ENCODE data around the gene CLUH. TPM values are rescaled to one million over a fixed set of nuclear protein-coding genes. Genes with fewer than 3 reads are reported as not detected.
"Not testable (repeated sequence)": the region's sequence is repeated elsewhere in the genome, so short reads cannot be mapped to it uniquely, and the experiment has no call there.

Gene CLUH
- polyA plus RNA-seq, 2 of the 4 experiments (the other 2 are of a cell fraction) = 23.6 to 93.1 TPM

DNA sequence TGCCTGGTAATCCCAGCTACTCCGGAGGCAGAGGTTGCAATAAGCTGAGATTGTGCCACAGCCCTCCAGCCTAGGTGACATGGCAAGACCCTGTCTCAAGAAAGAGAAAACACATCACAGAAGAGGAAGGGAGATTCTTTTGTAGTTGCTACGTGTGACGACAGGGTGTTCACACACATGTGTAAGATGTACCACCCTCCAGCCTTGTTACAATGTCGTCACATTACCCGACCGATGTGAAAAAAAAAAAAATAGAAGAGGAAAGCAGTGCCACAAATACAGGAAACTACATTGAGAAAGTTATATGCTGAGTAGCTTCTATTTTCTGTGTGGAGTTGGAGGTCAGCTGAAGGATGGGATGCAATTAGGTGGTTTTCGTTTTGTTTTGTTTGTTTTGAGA lies 56.0 kb downstream of the CLUH start:
- ChIA-PET CTCF (interaction anchor here (0.6 to 2.1 kb wide), 3 partner anchors 24 to 1109 kb away, joined by 3 to 6 read pairs (median 5); no protein-coding TSS in a partner anchor), POLR2A (no interaction called here)
- ATAC-seq = no peak

DNA sequence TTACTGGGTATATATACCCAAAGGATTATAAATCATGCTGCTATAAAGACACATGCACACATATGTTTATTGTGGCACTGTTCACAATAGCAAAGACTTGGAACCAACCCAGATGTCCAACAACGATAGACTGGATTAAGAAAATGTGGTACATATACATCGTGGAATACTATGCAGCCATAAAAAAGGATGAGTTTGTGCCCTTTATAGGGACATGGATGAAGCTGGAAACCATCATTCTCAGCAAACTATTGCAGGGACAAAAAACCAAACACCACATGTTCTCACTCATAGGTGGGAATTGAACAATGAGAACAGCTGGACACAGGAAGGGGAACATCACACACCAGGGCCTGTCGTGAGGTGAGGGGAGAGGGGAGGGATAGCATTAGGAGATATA lies 58.7 kb downstream of the CLUH start:
- TF ChIP-seq HDAC2 (IDR thresholded peaks at IDR 0.05) (0 out of 2 replicates have a peak, but pooled peaks have one; percentile 37), FOSB (CRISPR knock-in tag; IDR thresholded peaks at IDR 0.05) (peak; percentile 39; the same call in 1 of the 2 replicates)
- H3K4me3 ChIP-seq; H3K4me2 ChIP-seq; POLR2A ChIA-PET; DNase-seq (ENCODE audit: low read depth in 1 of 2, low spot score in 1 of 2); FAIRE-seq; H3K9me3 ChIP-seq; H3K27ac ChIP-seq; ATAC-seq: not testable (repeated sequence)
- CTCF ChIA-PET = interaction anchor here (0.6 to 0.7 kb wide), 2 partner anchors 33 to 169 kb away, joined by 3 read pairs; no protein-coding TSS in a partner anchor
- H3K4me1 ChIP-seq = peaks cover 15% of the 10 kb centered on the region
- 84% methylated on average over 3 of the region's 3 CpGs for WGBS (ENCODE audit: missing lambda C conversion rate)

More for the DNA sequence above, 56.0 kb downstream of the CLUH start:
- DNase-seq (ENCODE audit: low read depth in 1 of 2, low spot score in 1 of 2) (no peak), FAIRE-seq (no peak)
- TF ChIP-seq CHD2 (IDR thresholded peaks at IDR 0.05; ENCODE audit: low read length, partially characterized antibody) = no peak
- no peak for TF ChIP-seq SREBF2 (IDR thresholded peaks at IDR 0.05)
- TF ChIP-seq JUN (IDR thresholded peaks at IDR 0.05) = no peak
- no peak overlapping the region for H3K4me2 ChIP-seq
- 79% methylated on average over 7 of the region's 7 CpGs for WGBS (ENCODE audit: missing lambda C conversion rate)
- peaks cover 16% of the 10 kb centered on the region for H3K4me1 ChIP-seq
- no peak overlapping the region for H3K4me3 ChIP-seq
- no peaks in the 10 kb centered on the region for H3K9me3 ChIP-seq
- H3K27ac ChIP-seq = no peak overlapping the region

DNA sequence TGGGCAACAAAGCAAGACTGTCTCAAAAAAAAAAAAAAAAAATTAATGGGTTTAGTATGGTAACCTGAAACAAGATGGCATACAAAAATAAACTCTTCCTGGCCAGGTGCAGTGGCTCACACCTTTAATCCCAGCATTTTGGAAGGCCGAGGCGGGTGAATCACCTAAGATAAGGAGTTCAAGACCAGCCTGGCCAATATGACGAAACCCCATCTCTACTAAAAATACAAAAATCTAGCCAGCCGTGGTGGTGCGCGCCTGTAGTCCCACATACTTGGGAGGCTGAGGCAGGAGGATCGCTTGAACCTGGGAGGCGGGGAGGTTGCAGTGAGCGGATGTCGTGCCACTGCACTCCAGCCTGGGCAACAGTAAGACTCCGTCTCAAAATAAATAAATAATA lies 62.4 kb downstream of the CLUH start:
- no peak for FAIRE-seq
- DNase-seq (ENCODE audit: low read depth in 1 of 2, low spot score in 1 of 2) = no peak
- peaks cover 13% of the 10 kb centered on the region for H3K4me1 ChIP-seq
- WGBS (ENCODE audit: missing lambda C conversion rate) = 95% methylated on average over 11 of the region's 11 CpGs
- no peaks in the 10 kb centered on the region for H3K9me3 ChIP-seq
- TF ChIP-seq HDAC2 (IDR thresholded peaks at IDR 0.05) (no peak), PHF8 (IDR thresholded peaks at IDR 0.05; ENCODE audit: borderline replicate concordance, low read depth) (no peak), TP53 (CRISPR knock-in tag; IDR thresholded peaks at IDR 0.05) (no peak), CHD4 (IDR thresholded peaks at IDR 0.05; ENCODE audit: borderline replicate concordance) (no peak), JUN (IDR thresholded peaks at IDR 0.05) (no peak), HOXB5 (CRISPR knock-in tag; IDR thresholded peaks at IDR 0.05) (no peak), FOSB (CRISPR knock-in tag; IDR thresholded peaks at IDR 0.05) (no peak), KDM1A (IDR thresholded peaks at IDR 0.05; ENCODE audit: low read depth) (no peak), RNF2 (IDR thresholded peaks at IDR 0.05; ENCODE audit: borderline replicate concordance, low read depth) (no peak), FOSL2 (IDR thresholded peaks at IDR 0.05) (no peak), FOSL2 (CRISPR knock-in tag; IDR thresholded peaks at IDR 0.05) (no peak), ZFP36 (IDR thresholded peaks at IDR 0.05; ENCODE audit: borderline replicate concordance, partially characterized antibody) (no peak), NPAS2 (CRISPR knock-in tag; IDR thresholded peaks at IDR 0.05; ENCODE audit: borderline replicate concordance) (no peak), ZC3H11A (IDR thresholded peaks at IDR 0.05) (no peak), POLR2AphosphoS2 (conservative IDR thresholded peaks at IDR 0.05; ENCODE audit: low read length) (no peak), JUNB (IDR thresholded peaks at IDR 0.05) (no peak)
- TF ChIP-seq, protein P1, sequence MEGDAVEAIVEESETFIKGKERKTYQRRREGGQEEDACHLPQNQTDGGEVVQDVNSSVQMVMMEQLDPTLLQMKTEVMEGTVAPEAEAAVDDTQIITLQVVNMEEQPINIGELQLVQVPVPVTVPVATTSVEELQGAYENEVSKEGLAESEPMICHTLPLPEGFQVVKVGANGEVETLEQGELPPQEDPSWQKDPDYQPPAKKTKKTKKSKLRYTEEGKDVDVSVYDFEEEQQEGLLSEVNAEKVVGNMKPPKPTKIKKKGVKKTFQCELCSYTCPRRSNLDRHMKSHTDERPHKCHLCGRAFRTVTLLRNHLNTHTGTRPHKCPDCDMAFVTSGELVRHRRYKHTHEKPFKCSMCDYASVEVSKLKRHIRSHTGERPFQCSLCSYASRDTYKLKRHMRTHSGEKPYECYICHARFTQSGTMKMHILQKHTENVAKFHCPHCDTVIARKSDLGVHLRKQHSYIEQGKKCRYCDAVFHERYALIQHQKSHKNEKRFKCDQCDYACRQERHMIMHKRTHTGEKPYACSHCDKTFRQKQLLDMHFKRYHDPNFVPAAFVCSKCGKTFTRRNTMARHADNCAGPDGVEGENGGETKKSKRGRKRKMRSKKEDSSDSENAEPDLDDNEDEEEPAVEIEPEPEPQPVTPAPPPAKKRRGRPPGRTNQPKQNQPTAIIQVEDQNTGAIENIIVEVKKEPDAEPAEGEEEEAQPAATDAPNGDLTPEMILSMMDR (IDR thresholded peaks at IDR 0.05) = no peak
- TF ChIP-seq, protein P2, sequence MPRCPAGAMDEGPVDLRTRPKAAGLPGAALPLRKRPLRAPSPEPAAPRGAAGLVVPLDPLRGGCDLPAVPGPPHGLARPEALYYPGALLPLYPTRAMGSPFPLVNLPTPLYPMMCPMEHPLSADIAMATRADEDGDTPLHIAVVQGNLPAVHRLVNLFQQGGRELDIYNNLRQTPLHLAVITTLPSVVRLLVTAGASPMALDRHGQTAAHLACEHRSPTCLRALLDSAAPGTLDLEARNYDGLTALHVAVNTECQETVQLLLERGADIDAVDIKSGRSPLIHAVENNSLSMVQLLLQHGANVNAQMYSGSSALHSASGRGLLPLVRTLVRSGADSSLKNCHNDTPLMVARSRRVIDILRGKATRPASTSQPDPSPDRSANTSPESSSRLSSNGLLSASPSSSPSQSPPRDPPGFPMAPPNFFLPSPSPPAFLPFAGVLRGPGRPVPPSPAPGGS (IDR thresholded peaks at IDR 0.05) = no peak
- TF ChIP-seq, protein P3, sequence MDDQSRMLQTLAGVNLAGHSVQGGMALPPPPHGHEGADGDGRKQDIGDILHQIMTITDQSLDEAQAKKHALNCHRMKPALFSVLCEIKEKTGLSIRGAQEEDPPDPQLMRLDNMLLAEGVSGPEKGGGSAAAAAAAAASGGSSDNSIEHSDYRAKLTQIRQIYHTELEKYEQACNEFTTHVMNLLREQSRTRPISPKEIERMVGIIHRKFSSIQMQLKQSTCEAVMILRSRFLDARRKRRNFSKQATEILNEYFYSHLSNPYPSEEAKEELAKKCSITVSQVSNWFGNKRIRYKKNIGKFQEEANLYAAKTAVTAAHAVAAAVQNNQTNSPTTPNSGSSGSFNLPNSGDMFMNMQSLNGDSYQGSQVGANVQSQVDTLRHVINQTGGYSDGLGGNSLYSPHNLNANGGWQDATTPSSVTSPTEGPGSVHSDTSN (IDR thresholded peaks at IDR 0.05) = no peak
- TF ChIP-seq, protein P4, sequence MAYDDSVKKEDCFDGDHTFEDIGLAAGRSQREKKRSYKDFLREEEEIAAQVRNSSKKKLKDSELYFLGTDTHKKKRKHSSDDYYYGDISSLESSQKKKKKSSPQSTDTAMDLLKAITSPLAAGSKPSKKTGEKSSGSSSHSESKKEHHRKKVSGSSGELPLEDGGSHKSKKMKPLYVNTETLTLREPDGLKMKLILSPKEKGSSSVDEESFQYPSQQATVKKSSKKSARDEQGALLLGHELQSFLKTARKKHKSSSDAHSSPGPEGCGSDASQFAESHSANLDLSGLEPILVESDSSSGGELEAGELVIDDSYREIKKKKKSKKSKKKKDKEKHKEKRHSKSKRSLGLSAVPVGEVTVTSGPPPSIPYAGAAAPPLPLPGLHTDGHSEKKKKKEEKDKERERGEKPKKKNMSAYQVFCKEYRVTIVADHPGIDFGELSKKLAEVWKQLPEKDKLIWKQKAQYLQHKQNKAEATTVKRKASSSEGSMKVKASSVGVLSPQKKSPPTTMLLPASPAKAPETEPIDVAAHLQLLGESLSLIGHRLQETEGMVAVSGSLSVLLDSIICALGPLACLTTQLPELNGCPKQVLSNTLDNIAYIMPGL (CRISPR knock-in tag; IDR thresholded peaks at IDR 0.05; ENCODE audit: borderline replicate concordance) = no peak
- no peak overlapping the region for H3K4me3 ChIP-seq
- ChIA-PET POLR2A (no interaction called here), CTCF (interaction anchor here (1.2 kb wide), 1 partner anchor 160 kb away, joined by 3 read pairs; no protein-coding TSS in a partner anchor)
- H3K4me2 ChIP-seq = no peak overlapping the region
- no peak for ATAC-seq
- no peak overlapping the region for H3K27ac ChIP-seq

All from A549 (cell line).